Measurements from ENCODE around the gene OR10A5. TPM values are rescaled to one million over a fixed set of nuclear protein-coding genes. Genes with fewer than 3 reads are reported as not detected.

OR10A5 gene
- total RNA-seq, 1 experiment from 2014 or later, result not detected

- no peak overlapping the region for H3K4me3 ChIP-seq (ENCODE audit: insufficient read depth, low read depth, low read length)
- no peaks in the 10 kb centered on the region for H3K36me3 ChIP-seq (replicated peaks; ENCODE audit: control insufficient read depth, insufficient read depth, low read length)
- no peak for DNase-seq
- no peaks in the 10 kb centered on the region for H3K27me3 ChIP-seq (ENCODE audit: control insufficient read depth, insufficient read depth, low read length)
Measured at GRCh38 chr11:6895010-6895409, 49.5 kb downstream of the OR10A5 start.

Other genes starting within 250 kb of the OR10A5 start
- 18.0 and 20.1 TPM in 2 replicates for gene RRP8, start 242.1 kb upstream of the OR10A5 start, total RNA-seq (2014; rRNA removed; shearing (Covaris generic))
- gene ILK, start 241.9 kb upstream of the OR10A5 start, total RNA-seq (2014; rRNA removed; shearing (Covaris generic)), result 114 and 130 TPM in 2 replicates
- 121 and 198 TPM in 2 replicates for gene TAF10, start 233.5 kb upstream of the OR10A5 start, total RNA-seq (2014; rRNA removed; shearing (Covaris generic))
- gene TPP1, start 226.3 kb upstream of the OR10A5 start, total RNA-seq (2014; rRNA removed; shearing (Covaris generic)), result 13.9 and 17.1 TPM in 2 replicates
- 15.7 and 16.8 TPM in 2 replicates for gene DCHS1, start 189.9 kb upstream of the OR10A5 start, total RNA-seq (2014; rRNA removed; shearing (Covaris generic))
- gene MRPL17, start 162.3 kb upstream of the OR10A5 start, total RNA-seq (2014; rRNA removed; shearing (Covaris generic)), result 72.9 and 110 TPM in 2 replicates
- gene OR2AG2, start 73.7 kb upstream of the OR10A5 start, total RNA-seq (2014; rRNA removed; shearing (Covaris generic)), result 0.07 TPM in 2 replicates
- gene OR2AG1, start 62.7 kb upstream of the OR10A5 start, total RNA-seq (2014; rRNA removed; shearing (Covaris generic)), result not detected in 2 replicates
- 0.04 and 0.07 TPM in 2 replicates for gene OR6A2, start 46.0 kb upstream of the OR10A5 start, total RNA-seq (2014; rRNA removed; shearing (Covaris generic))
- not detected in 2 replicates for gene OR10A2, start 17.4 kb downstream of the OR10A5 start, total RNA-seq (2014; rRNA removed; shearing (Covaris generic))
- gene OR10A4, start 30.9 kb downstream of the OR10A5 start, total RNA-seq (2014; rRNA removed; shearing (Covaris generic)), result not detected in 2 replicates
- 0.42 TPM in 1 of 2 replicates, not detected in the other for gene OR2D2, start 46.8 kb downstream of the OR10A5 start, total RNA-seq (2014; rRNA removed; shearing (Covaris generic))
- not detected in 2 replicates for gene OR2D3, start 75.3 kb downstream of the OR10A5 start, total RNA-seq (2014; rRNA removed; shearing (Covaris generic))
- 7.1 and 11.8 TPM in 2 replicates for gene ZNF215, start 80.7 kb downstream of the OR10A5 start, total RNA-seq (2014; rRNA removed; shearing (Covaris generic))
- gene ZNF214, start 174.7 kb downstream of the OR10A5 start, total RNA-seq (2014; rRNA removed; shearing (Covaris generic)), result 1.1 and 1.6 TPM in 2 replicates
- 0.07 and 0.11 TPM in 2 replicates for gene NLRP14, start 174.8 kb downstream of the OR10A5 start, total RNA-seq (2014; rRNA removed; shearing (Covaris generic))
- not detected in 2 replicates for gene RBMXL2, start 243.3 kb downstream of the OR10A5 start, total RNA-seq (2014; rRNA removed; shearing (Covaris generic))

All from H7 (cell line).